ENCODE results near the gene BNIP3.

BNIP3 gene

GRCh38 chr10:131949041-131949862, 32.5 kb downstream of the BNIP3 start:
- no peaks in the 10 kb centered on the region for H3K27me3 Mint-ChIP-seq (ENCODE audit: low read depth)
- H3K4me3 Mint-ChIP-seq, result no peak overlapping the region
- peaks cover 91% of the 10 kb centered on the region for H3K36me3 Mint-ChIP-seq (ENCODE audit: low read depth)
- no peaks in the 10 kb centered on the region for H3K9me3 Mint-ChIP-seq
- TF ChIP-seq CTCF (IDR thresholded peaks at IDR 0.05; ENCODE audit: unreplicated experiment in 3 of 3), result no peak
- H3K27ac Mint-ChIP-seq, result no peak overlapping the region
- peaks cover 7% of the 10 kb centered on the region for H3K4me1 Mint-ChIP-seq

- H3K9me3 Mint-ChIP-seq, result no peaks in the 10 kb centered on the region
- H3K4me1 Mint-ChIP-seq, result peaks cover 9% of the 10 kb centered on the region
- no peak for TF ChIP-seq CTCF (IDR thresholded peaks at IDR 0.05; ENCODE audit: unreplicated experiment in 3 of 3)
- H3K36me3 Mint-ChIP-seq (ENCODE audit: low read depth), result peaks cover 91% of the 10 kb centered on the region
- no peak overlapping the region for H3K27ac Mint-ChIP-seq
- no peaks in the 10 kb centered on the region for H3K27me3 Mint-ChIP-seq (ENCODE audit: low read depth)
- no peak overlapping the region for H3K4me3 Mint-ChIP-seq
Observed at GRCh38 chr10:131948501-131948900, 33.2 kb downstream of the BNIP3 start.

- Mint-ChIP-seq H3K4me3 (no peak overlapping the region), H3K36me3 (ENCODE audit: low read depth) (peaks cover 85% of the 10 kb centered on the region), H3K4me1 (peaks cover 13% of the 10 kb centered on the region), H3K9me3 (no peaks in the 10 kb centered on the region), H3K27ac (no peak overlapping the region), H3K27me3 (ENCODE audit: low read depth) (no peaks in the 10 kb centered on the region)
- no peak for TF ChIP-seq CTCF (IDR thresholded peaks at IDR 0.05; ENCODE audit: unreplicated experiment in 3 of 3)
Observed at GRCh38 chr10:131947631-131948347, 33.9 kb downstream of the BNIP3 start.

GRCh38 chr10:131946880-131947279, 34.8 kb downstream of the BNIP3 start:
- Mint-ChIP-seq H3K9me3 (no peaks in the 10 kb centered on the region), H3K27me3 (ENCODE audit: low read depth) (no peaks in the 10 kb centered on the region), H3K36me3 (ENCODE audit: low read depth) (peaks cover 80% of the 10 kb centered on the region), H3K4me3 (no peak overlapping the region), H3K27ac (no peak overlapping the region), H3K4me1 (peaks cover 13% of the 10 kb centered on the region)
- no peak for TF ChIP-seq CTCF (IDR thresholded peaks at IDR 0.05; ENCODE audit: unreplicated experiment in 3 of 3)

GRCh38 chr10:131946321-131946751, 35.4 kb downstream of the BNIP3 start:
- Mint-ChIP-seq H3K4me3 (no peak overlapping the region), H3K4me1 (peaks cover 13% of the 10 kb centered on the region), H3K9me3 (no peaks in the 10 kb centered on the region), H3K36me3 (ENCODE audit: low read depth) (peaks cover 79% of the 10 kb centered on the region), H3K27me3 (ENCODE audit: low read depth) (no peaks in the 10 kb centered on the region), H3K27ac (no peak overlapping the region)
- TF ChIP-seq CTCF (IDR thresholded peaks at IDR 0.05; ENCODE audit: unreplicated experiment in 3 of 3), result no peak
